SK-N-MC (cell line): ENCODE results near the gene PEF1.

ENCODE experiments used
- EZH2 ChIP-seq: fragments of 200-600 bp; sonication (generic); IDR thresholded peaks from one replicate; pipeline ENCODE4 v1.6.1; 2017; ENCODE audit warnings: antibody characterized with exemption
- POLR2AphosphoS5 ChIP-seq: IDR thresholded peaks from 2 replicates; pipeline ENCODE4 v1.6.1; 2012; ENCODE audit warnings: mild to moderate bottlenecking, low read depth, low read length, borderline replicate concordance

DNA sequence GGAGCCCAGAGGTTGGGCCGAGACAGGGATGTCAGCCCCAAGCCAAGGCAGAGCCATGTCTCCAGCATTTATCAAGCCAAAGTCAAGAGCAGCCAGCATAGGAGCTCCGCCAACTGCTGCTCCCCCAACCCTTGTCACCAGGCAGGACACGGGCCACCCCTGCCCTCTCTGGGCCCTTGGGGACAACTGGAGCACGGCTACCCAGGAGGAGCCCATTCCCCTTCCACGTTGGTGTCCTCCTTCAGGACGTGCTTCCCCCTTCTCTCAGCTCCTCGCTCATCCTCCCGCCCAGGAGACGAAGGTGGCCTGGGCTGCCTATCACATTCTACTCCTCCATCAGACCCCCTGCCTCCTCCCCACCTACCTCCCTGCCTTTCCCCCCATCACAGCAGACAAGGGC, 19.9 kb upstream of the PEF1 start:
- TF ChIP-seq EZH2 = no peak
- no peak for TF ChIP-seq POLR2AphosphoS5
